ENCODE results near the gene ATP7A. TPM values are rescaled to one million over a fixed set of nuclear protein-coding genes. Genes with fewer than 3 reads are reported as not detected.

ATP7A gene
- total RNA-seq, 1 experiment from 2014 or later = 6.3 TPM

DNA sequence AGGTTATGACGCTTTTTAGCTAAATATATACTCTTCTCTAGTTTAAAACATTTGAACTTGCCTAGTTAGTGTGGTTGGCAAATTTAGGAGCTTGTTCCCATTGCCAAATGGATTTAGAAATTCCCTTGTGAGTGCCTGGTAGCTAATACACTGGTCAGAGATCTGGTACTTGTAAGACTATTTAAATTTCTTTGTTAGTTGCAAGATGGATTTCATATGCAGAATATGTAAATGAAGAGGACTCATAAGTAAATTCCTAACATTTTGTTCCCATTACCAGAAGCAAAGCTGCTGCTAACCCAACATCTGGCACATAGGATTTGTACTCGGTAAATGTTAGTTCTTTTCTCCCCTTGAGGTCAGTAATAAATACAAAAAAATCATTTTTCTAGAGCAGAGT is 137.6 kb downstream of the ATP7A start:
- no peak for TF ChIP-seq RAD21 (IDR thresholded peaks at IDR 0.05; ENCODE audit: low read depth)
- TF ChIP-seq EGR1 (IDR thresholded peaks at IDR 0.05; ENCODE audit: low read depth) = no peak
- TF ChIP-seq JUND (IDR thresholded peaks at IDR 0.05) = no peak
- no peak for TF ChIP-seq REST (IDR thresholded peaks at IDR 0.05; ENCODE audit: low read depth)
- TF ChIP-seq SP1 (IDR thresholded peaks at IDR 0.05; ENCODE audit: low read depth) = no peak
- TF ChIP-seq POLR2AphosphoS5 (IDR thresholded peaks at IDR 0.05; ENCODE audit: low read depth, low read length) = no peak
- no peak for TF ChIP-seq ELF1 (IDR thresholded peaks at IDR 0.05; ENCODE audit: borderline replicate concordance, low read depth)
- TF ChIP-seq EZH2phosphoT487 (IDR thresholded peaks at IDR 0.05; ENCODE audit: borderline replicate concordance) = no peak
- TF ChIP-seq CTCF (IDR thresholded peaks at IDR 0.05 in 2 of 3, conservative IDR thresholded peaks at IDR 0.05 in 1 of 3; ENCODE audit: borderline replicate concordance in 1 of 3, insufficient read depth in 1 of 3, low read depth in 2 of 3, low read length in 2 of 3) = no peak
- TF ChIP-seq SIN3A (IDR thresholded peaks at IDR 0.05; ENCODE audit: low read depth) = no peak
- TF ChIP-seq, protein P1, sequence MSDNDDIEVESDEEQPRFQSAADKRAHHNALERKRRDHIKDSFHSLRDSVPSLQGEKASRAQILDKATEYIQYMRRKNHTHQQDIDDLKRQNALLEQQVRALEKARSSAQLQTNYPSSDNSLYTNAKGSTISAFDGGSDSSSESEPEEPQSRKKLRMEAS (IDR thresholded peaks at IDR 0.05) = no peak
- no peak overlapping the region for H2AFZ ChIP-seq (ENCODE audit: low read depth, low read length, poor library complexity, severe bottlenecking)
- CTCF ChIA-PET = no interaction called here
- H3K9me2 ChIP-seq (ENCODE audit: insufficient read depth) = no peaks in the 10 kb centered on the region
- no peak for DNase-seq (ENCODE audit: low read depth, low spot score)
- POLR2A ChIA-PET = no interaction called here
- no peak overlapping the region for H3K9ac ChIP-seq (ENCODE audit: low read length)
- no peaks in the 10 kb centered on the region for H4K20me1 ChIP-seq (ENCODE audit: insufficient read depth)
- no peaks in the 10 kb centered on the region for H3K79me2 ChIP-seq (ENCODE audit: insufficient read depth, low read length)
- no peak for ATAC-seq
- intact Hi-C loops (cut with micrococcal nuclease) = no loop called here
- no peaks in the 10 kb centered on the region for H3K36me3 ChIP-seq (ENCODE audit: control insufficient read depth in 1 of 2, insufficient read depth in 2 of 2, low read length in 2 of 2)
- H3K4me1 ChIP-seq (ENCODE audit: control insufficient read depth in 1 of 2, insufficient read depth in 2 of 2, low read length in 2 of 2) = no peaks in the 10 kb centered on the region
- no peaks in the 10 kb centered on the region for H3K27me3 ChIP-seq (ENCODE audit: insufficient read depth, low read length)
- H3K9me3 ChIP-seq (ENCODE audit: control insufficient read depth in 1 of 2, insufficient read depth in 1 of 2, low read depth in 1 of 2, low read length in 2 of 2) = no peaks in the 10 kb centered on the region
- H3K4me2 ChIP-seq (ENCODE audit: low read length) = no peak overlapping the region
- H3K27ac ChIP-seq (ENCODE audit: low read depth, low read length) = no peak overlapping the region
- RAD21 ChIA-PET (ENCODE audit: low non-redundant PET in 1 of 2, low total read pairs in 2 of 2, uncharacterized antibody in 2 of 2, unreplicated experiment in 2 of 2) = no interaction called here
- no peak overlapping the region for H3K4me3 ChIP-seq (replicated peaks in 1 of 2; ENCODE audit: low read depth in 1 of 2, low read length in 2 of 2)
- no TSS peak for BruUV-seq (replicated peaks)
